Nephron (organoid): Measurements from ENCODE around the gene EPB41L2.

Experiments
- H3K27ac Mint-ChIP-seq, 3 experiments: 2 replicates each; pipeline ENCODE4 v1.8.0; 2020; ENCODE audit warnings: mixed read lengths in 3 of 3, mild to moderate bottlenecking in 2 of 3, moderate library complexity in 1 of 3
- H3K27me3 Mint-ChIP-seq: 2 replicates; pipeline ENCODE4 v1.8.0; 2021; ENCODE audit warnings: low read depth, mild to moderate bottlenecking, moderate library complexity, mixed read lengths
- H3K36me3 Mint-ChIP-seq: 2 replicates; pipeline ENCODE4 v1.8.0; 2020; ENCODE audit warnings: low read depth, mixed read lengths
- H3K4me1 Mint-ChIP-seq: 2 replicates; pipeline ENCODE4 v1.8.0; 2020; ENCODE audit warnings: mixed read lengths
- H3K4me3 Mint-ChIP-seq, 3 experiments: 2 replicates each; pipeline ENCODE4 v1.8.0; 2020; ENCODE audit warnings: mild to moderate bottlenecking in 3 of 3, mixed read lengths in 3 of 3, moderate library complexity in 2 of 3
- H3K9me3 Mint-ChIP-seq: 2 replicates; pipeline ENCODE4 v1.8.0; 2020; ENCODE audit warnings: mixed read lengths
- CTCF ChIP-seq, 3 experiments: fragments of 200-600 bp; sonication (generic); IDR thresholded peaks; one replicate each; pipeline ENCODE4 v1.5.0; 2021; ENCODE audit warnings: antibody characterized with exemption in 3 of 3; ENCODE audit not compliant: unreplicated experiment in 3 of 3

Gene EPB41L2

GRCh38 chr6:131082335-131082734 is 19.3 kb upstream of the EPB41L2 start:
- TF ChIP-seq CTCF (IDR thresholded peaks at IDR 0.05; ENCODE audit: unreplicated experiment in 3 of 3): no peak
- Mint-ChIP-seq H3K36me3 (peaks cover 5% of the 10 kb centered on the region), H3K27ac (no peak overlapping the region), H3K27me3 (no peaks in the 10 kb centered on the region), H3K4me1 (peaks cover 11% of the 10 kb centered on the region), H3K4me3 (no peak overlapping the region), H3K9me3 (peaks cover 16% of the 10 kb centered on the region)

GRCh38 chr6:131080084-131080483 is 17.0 kb upstream of the EPB41L2 start:
- no peaks in the 10 kb centered on the region for H3K36me3 Mint-ChIP-seq
- H3K4me1 Mint-ChIP-seq: peaks cover 11% of the 10 kb centered on the region
- TF ChIP-seq CTCF (IDR thresholded peaks at IDR 0.05; ENCODE audit: unreplicated experiment in 3 of 3): no peak
- no peaks in the 10 kb centered on the region for H3K27me3 Mint-ChIP-seq
- no peak overlapping the region for H3K27ac Mint-ChIP-seq
- peaks cover 4% of the 10 kb centered on the region for H3K9me3 Mint-ChIP-seq
- no peak overlapping the region for H3K4me3 Mint-ChIP-seq

GRCh38 chr6:131073577-131073976 is 10.5 kb upstream of the EPB41L2 start:
- H3K4me3 Mint-ChIP-seq: no peak overlapping the region
- H3K9me3 Mint-ChIP-seq: no peaks in the 10 kb centered on the region
- H3K27ac Mint-ChIP-seq: no peak overlapping the region
- peaks cover 4% of the 10 kb centered on the region for H3K4me1 Mint-ChIP-seq
- no peaks in the 10 kb centered on the region for H3K36me3 Mint-ChIP-seq
- no peak for TF ChIP-seq CTCF (IDR thresholded peaks at IDR 0.05; ENCODE audit: unreplicated experiment in 3 of 3)
- no peaks in the 10 kb centered on the region for H3K27me3 Mint-ChIP-seq

GRCh38 chr6:131070061-131070460 is 7.0 kb upstream of the EPB41L2 start:
- no peaks in the 10 kb centered on the region for H3K9me3 Mint-ChIP-seq
- no peak for TF ChIP-seq CTCF (IDR thresholded peaks at IDR 0.05; ENCODE audit: unreplicated experiment in 3 of 3)
- peaks cover 16% of the 10 kb centered on the region for H3K4me1 Mint-ChIP-seq
- H3K4me3 Mint-ChIP-seq: no peak overlapping the region
- no peaks in the 10 kb centered on the region for H3K36me3 Mint-ChIP-seq
- H3K27me3 Mint-ChIP-seq: no peaks in the 10 kb centered on the region
- no peak overlapping the region for H3K27ac Mint-ChIP-seq

- TF ChIP-seq CTCF (IDR thresholded peaks at IDR 0.05; ENCODE audit: unreplicated experiment in 3 of 3): no peak
- H3K4me1 Mint-ChIP-seq: peaks cover 30% of the 10 kb centered on the region
- no peaks in the 10 kb centered on the region for H3K9me3 Mint-ChIP-seq
- H3K27ac Mint-ChIP-seq: no peak overlapping the region
- no peak overlapping the region for H3K4me3 Mint-ChIP-seq
- no peaks in the 10 kb centered on the region for H3K36me3 Mint-ChIP-seq
- no peaks in the 10 kb centered on the region for H3K27me3 Mint-ChIP-seq
These were observed 5.1 kb upstream of the EPB41L2 start for GRCh38 chr6:131068165-131068564.

GRCh38 chr6:131067521-131067920 is 4.5 kb upstream of the EPB41L2 start:
- Mint-ChIP-seq H3K27me3 (no peaks in the 10 kb centered on the region), H3K36me3 (no peaks in the 10 kb centered on the region), H3K9me3 (no peaks in the 10 kb centered on the region), H3K4me3 (no peak overlapping the region), H3K27ac (no peak overlapping the region), H3K4me1 (peaks cover 26% of the 10 kb centered on the region)
- TF ChIP-seq CTCF (IDR thresholded peaks at IDR 0.05; ENCODE audit: unreplicated experiment in 3 of 3): no peak
